Body of pancreas (tissue), 4 donors: ENCODE results near the gene OR10AD1.

Source experiments
- CTCF ChIP-seq, 7 experiments: fragments of 450-650 bp in 4 of 7; fragments of 200-600 bp in 3 of 7; sonication (generic) in 3 of 7; IDR thresholded peaks; one replicate each; pipeline ENCODE4 v1.5.1; 2016 to 2019; ENCODE audit warnings: antibody characterized with exemption in 7 of 7
- POLR2A ChIP-seq, 3 donors: fragments of 450-650 bp; IDR thresholded peaks; one replicate each; pipeline ENCODE4 v1.6.1; 2016; ENCODE audit warnings: antibody characterized with exemption in 3 of 3, mild to moderate bottlenecking in 2 of 3

- no peak for TF ChIP-seq CTCF (IDR thresholded peaks at IDR 0.05)
- TF ChIP-seq POLR2A (IDR thresholded peaks at IDR 0.05), result no peak
Measured at GRCh38 chr12:48177982-48178381, 25.1 kb downstream of the OR10AD1 start.
